Endothelial cell of umbilical vein (primary cell): ENCODE results near the gene COL15A1. TPM values are rescaled to one million over a fixed set of nuclear protein-coding genes. Genes with fewer than 3 reads are reported as not detected.

Source experiments
- BruUV-seq: library from RNA; stranded (reverse); fragments of 400-500 nt; replicated peaks from 2 replicates; lab custom pipeline; 2021; lab: Mats Ljungman, UMichigan
- CTCF ChIA-PET: fragments of 300-600, 350-600 bp; sonication (Branson Sonifier 250); formaldehyde crosslinking; loops from one replicate; lab custom pipeline; 2021; ENCODE audit warnings: antibody characterized with exemption, inconsistent platforms; lab: Charles Lee
- POLR2A ChIA-PET: fragments of 300-600, 350-600 bp; sonication (Branson Sonifier 250); formaldehyde crosslinking; loops from one replicate; lab custom pipeline; 2021; ENCODE audit warnings: antibody characterized with exemption, inconsistent platforms; lab: Charles Lee
- DNase-seq: peaks from one replicate; pipeline ENCODE4 v3.0.0-alpha.2; 2011; ENCODE audit warnings: low read depth, low spot score
- FAIRE-seq: peaks from 2 replicates; lab custom pipeline; 2011; peaks lifted over from hg19 to GRCh38; lab: Jason Lieb, UNC
- H2AFZ ChIP-seq: 2 replicates; pipeline ENCODE4 v1.6.0; 2012; ENCODE audit warnings: low read depth, low read length, control low read depth, inconsistent platforms
- H3K27ac ChIP-seq: 2 replicates; pipeline ENCODE4 v1.5.1; 2011; ENCODE audit warnings: low read depth, mild to moderate bottlenecking, control low read depth, low read length, moderate library complexity; ENCODE audit not compliant: insufficient read depth
- H3K27me3 ChIP-seq, 2 experiments: 2 replicates each; pipeline versions ENCODE4 v1.6.0 to v1.6.1; 2011; ENCODE audit warnings: low read length in 2 of 2, mixed read lengths in 1 of 2; ENCODE audit not compliant: control insufficient read depth in 2 of 2, insufficient read depth in 2 of 2
- H3K36me3 ChIP-seq, 2 experiments: 2 replicates in 1 of 2; 3 replicates in 1 of 2; pipeline ENCODE4 v1.5.1; 2011; ENCODE audit warnings: low read length in 2 of 2, mild to moderate bottlenecking in 1 of 2, moderate library complexity in 1 of 2; ENCODE audit not compliant: control insufficient read depth in 2 of 2, insufficient read depth in 2 of 2; ENCODE audit errors: extremely low read depth in 1 of 2
- H3K4me1 ChIP-seq: 3 replicates; pipeline ENCODE4 v1.5.1; 2011; ENCODE audit warnings: mild to moderate bottlenecking, low read length; ENCODE audit not compliant: control insufficient read depth, insufficient read depth; ENCODE audit errors: extremely low read depth
- H3K4me2 ChIP-seq: 2 replicates; pipeline ENCODE4 v1.6.1; 2011; ENCODE audit warnings: low read length, control low read depth, mixed read lengths; ENCODE audit not compliant: insufficient read depth
- H3K4me3 ChIP-seq, 3 experiments: fragments of 200-600 bp in 1 of 3; sonication (generic), shearing (Covaris generic) in 1 of 3; replicated peaks in 1 of 3; 2 replicates each; pipeline ENCODE4 v1.5.1; 2011 to 2016; ENCODE audit warnings: control low read depth in 3 of 3, low read length in 3 of 3, mild to moderate bottlenecking in 2 of 3, inconsistent platforms in 1 of 3, low read depth in 1 of 3, moderate library complexity in 1 of 3; ENCODE audit not compliant: insufficient read depth in 1 of 3
- H3K79me2 ChIP-seq: 2 replicates; pipeline ENCODE4 v1.6.0; 2012; ENCODE audit warnings: low read length, inconsistent platforms; ENCODE audit not compliant: control insufficient read depth, insufficient read depth
- H3K9ac ChIP-seq: replicated peaks from 2 replicates; pipeline ENCODE3; 2011; ENCODE audit warnings: low read length, control low read depth; ENCODE audit not compliant: insufficient read depth; ENCODE audit errors: extremely low read depth
- H3K9me1 ChIP-seq: replicated peaks from 3 replicates; pipeline ENCODE4 v1.6.0; 2011; ENCODE audit warnings: mild to moderate bottlenecking, low read length; ENCODE audit not compliant: control insufficient read depth, insufficient read depth; ENCODE audit errors: extremely low read depth
- H3K9me3 ChIP-seq: replicated peaks from 2 replicates; pipeline ENCODE4 v1.5.1; 2012; ENCODE audit warnings: low read length, inconsistent platforms; ENCODE audit not compliant: control insufficient read depth, insufficient read depth
- H4K20me1 ChIP-seq: replicated peaks from 2 replicates; pipeline ENCODE3; 2011; ENCODE audit warnings: mild to moderate bottlenecking, low read length; ENCODE audit not compliant: control insufficient read depth, insufficient read depth; ENCODE audit errors: extremely low read depth
- CTCF ChIP-seq, 2 donors: IDR thresholded peaks; 1 replicate in 1 of 2; 2 replicates in 1 of 2; pipeline ENCODE4 v1.5.1; 2011; ENCODE audit warnings: low read length in 2 of 2, mild to moderate bottlenecking in 2 of 2, moderate library complexity in 2 of 2, control low read depth in 1 of 2, inconsistent platforms in 1 of 2, low read depth in 1 of 2; ENCODE audit not compliant: insufficient read depth in 1 of 2; ENCODE audit errors: extremely low read depth in 1 of 2
- EZH2 ChIP-seq: IDR thresholded peaks from 2 replicates; pipeline ENCODE4 v1.6.1; 2012; ENCODE audit warnings: borderline replicate concordance, low read depth, mild to moderate bottlenecking, moderate library complexity, low read length, inconsistent platforms; ENCODE audit not compliant: severe bottlenecking
- GATA2 ChIP-seq: IDR thresholded peaks from 2 replicates; pipeline ENCODE4 v1.7.0; 2011; ENCODE audit warnings: low read depth, mild to moderate bottlenecking, moderate library complexity, mixed read lengths, low read length; ENCODE audit not compliant: insufficient read length, insufficient read depth
- JUN ChIP-seq: IDR thresholded peaks from 2 replicates; pipeline ENCODE4 v1.6.1; 2011; ENCODE audit warnings: borderline replicate concordance, low read depth; ENCODE audit not compliant: insufficient read length, insufficient read depth
- POLR2A ChIP-seq: IDR thresholded peaks from 2 replicates; pipeline ENCODE4 v1.6.1; 2012; ENCODE audit warnings: low read depth, mild to moderate bottlenecking, control low read depth, low read length
- POLR2AphosphoS5 ChIP-seq: IDR thresholded peaks from 2 replicates; pipeline ENCODE4 v1.6.1; 2012; ENCODE audit warnings: low read depth, mild to moderate bottlenecking, control low read depth, low read length, moderate library complexity; ENCODE audit not compliant: insufficient read depth
- dilution Hi-C: fragments of 300-500 bp; cut with MboI; formaldehyde crosslinking; loops from one replicate; pipeline ENCODE4 v1.15.0; 2019; ENCODE audit warnings: low sequenced_read_pairs; ENCODE audit not compliant: extremely low pct_ligation_motif_present
- intact Hi-C: fragments of 100-400 bp; cut with micrococcal nuclease; formaldehyde crosslinking; loops from one replicate; pipeline ENCODE4 v1.10.0; 2022
- polyA plus RNA-seq, 4 experiments: library from polyadenylated mRNA; depleted of rRNA in 3 of 4; stranded (reverse) in 3 of 4; unstranded in 1 of 4; fragments of >200 nt; gene quantifications; 2 replicates each; pipeline versions ENCODE4 v1.2.1 to v1.2.3, GENCODE V29; 2011 to 2012; ENCODE audit warnings: missing spikeins in 1 of 4
- total RNA-seq: library from RNA; stranded (reverse); gene quantifications from 2 replicates; pipeline ENCODE4 v1.2.3, GENCODE V29; 2021

The COL15A1 gene
- total and polyA plus RNA-seq, 2 donors (not counting 3 experiments of a cell fraction or from before 2014, with no cell fraction given), result not detected

DNA sequence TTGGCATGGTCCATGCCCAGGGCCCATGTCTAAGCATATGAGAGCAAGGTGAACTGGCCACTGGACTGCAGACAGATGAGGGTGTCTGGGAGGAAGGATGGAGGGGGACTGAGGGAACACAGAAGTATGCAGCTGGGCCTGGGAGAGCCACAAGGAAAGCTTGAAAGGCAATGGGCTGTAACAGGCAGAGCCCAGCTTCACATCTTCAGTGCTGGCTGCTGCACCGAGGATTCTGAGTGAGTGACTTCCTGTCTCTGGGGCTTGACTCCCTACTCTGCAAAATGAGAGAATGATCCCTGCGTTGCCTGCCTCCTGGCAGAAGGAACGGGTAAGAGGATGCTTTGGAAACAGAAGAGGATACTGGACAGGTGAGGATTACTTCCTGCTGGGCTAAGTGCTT lies 29.0 kb downstream of the COL15A1 start:
- TF ChIP-seq POLR2A, result no peak
- POLR2A ChIA-PET, result no interaction called here
- H4K20me1 ChIP-seq, result no peaks in the 10 kb centered on the region
- intact Hi-C loops (no loop called here), dilution Hi-C loops (no loop called here)
- no peaks in the 10 kb centered on the region for H3K9me3 ChIP-seq
- H3K27me3 ChIP-seq, result no peaks in the 10 kb centered on the region
- H3K4me2 ChIP-seq, result no peak overlapping the region
- DNase-seq, result no peak
- no peaks in the 10 kb centered on the region for H3K79me2 ChIP-seq
- no peak overlapping the region for H3K27ac ChIP-seq
- no TSS peak for BruUV-seq
- H3K4me1 ChIP-seq, result no peaks in the 10 kb centered on the region
- H3K9ac ChIP-seq, result no peak overlapping the region
- no peaks in the 10 kb centered on the region for H3K9me1 ChIP-seq
- CTCF ChIA-PET, result interaction anchor here (1.0 to 1.4 kb wide), 3 partner anchors 25 to 168 kb away, joined by 3 to 4 read pairs (median 3); no protein-coding TSS in a partner anchor
- H3K36me3 ChIP-seq, result no peaks in the 10 kb centered on the region
- no peak for FAIRE-seq
- no peak overlapping the region for H3K4me3 ChIP-seq
- no peak overlapping the region for H2AFZ ChIP-seq

GRCh38 chr9:98973171-98973570 lies 29.5 kb downstream of the COL15A1 start:
- no peaks in the 10 kb centered on the region for H4K20me1 ChIP-seq
- no peak for FAIRE-seq
- intact Hi-C loops (no loop called here), dilution Hi-C loops (no loop called here)
- H2AFZ ChIP-seq, result no peak overlapping the region
- no peak overlapping the region for H3K9ac ChIP-seq
- H3K4me2 ChIP-seq, result no peak overlapping the region
- H3K27ac ChIP-seq, result no peak overlapping the region
- H3K4me1 ChIP-seq, result no peaks in the 10 kb centered on the region
- peaks cover 0 to under 1% of the 10 kb centered on the region in 2 experiments for H3K27me3 ChIP-seq
- DNase-seq, result no peak
- H3K9me1 ChIP-seq, result no peaks in the 10 kb centered on the region
- H3K79me2 ChIP-seq, result no peaks in the 10 kb centered on the region
- ChIA-PET CTCF (interaction anchor here (0.9 to 1.4 kb wide), 4 partner anchors 24 to 167 kb away, joined by 3 to 4 read pairs (median 3); no protein-coding TSS in a partner anchor), POLR2A (no interaction called here)
- H3K36me3 ChIP-seq, result no peaks in the 10 kb centered on the region
- H3K9me3 ChIP-seq, result no peaks in the 10 kb centered on the region
- no TSS peak for BruUV-seq
- no peak for TF ChIP-seq CTCF (IDR thresholded peaks at IDR 0.05; ENCODE audit: extremely low read depth in 1 of 2, insufficient read depth in 1 of 2, low read depth in 1 of 2, low read length in 2 of 2)
- TF ChIP-seq GATA2, result no peak
- TF ChIP-seq POLR2AphosphoS5, result no peak
- no peak for TF ChIP-seq EZH2
- TF ChIP-seq JUN, result no peak
- no peak overlapping the region for H3K4me3 ChIP-seq
